ENCODE data around the gene ZNF836.

The ZNF836 gene

GRCh38 chr19:52114691-52115090, 56.7 kb downstream of the ZNF836 start:
- Histone ChIP-seq H3K27me3 (ENCODE audit: control insufficient read depth, low read length) (no peaks in the 10 kb centered on the region), H3K4me1 (ENCODE audit: control insufficient read depth, low read length) (no peaks in the 10 kb centered on the region), H3F3A (ENCODE audit: control insufficient read depth, insufficient read depth) (no peaks in the 10 kb centered on the region), H3K27ac (ENCODE audit: low read depth, low read length) (no peak overlapping the region), H3K9me2 (replicated peaks; ENCODE audit: control insufficient read depth, low read length) (no peaks in the 10 kb centered on the region), H3K79me2 (ENCODE audit: control insufficient read depth, low read length) (no peaks in the 10 kb centered on the region), H3K36me3 (ENCODE audit: control insufficient read depth, low read length) (peaks cover 53% of the 10 kb centered on the region), H3K4me2 (ENCODE audit: low read length) (no peak overlapping the region), H4K20me1 (ENCODE audit: control insufficient read depth, insufficient read depth, low read depth, low read length) (no peaks in the 10 kb centered on the region), H3K9me3 (ENCODE audit: control insufficient read depth, insufficient read depth, low read length) (peaks cover 79% of the 10 kb centered on the region), H3K4me3 (ENCODE audit: low read length) (no peak overlapping the region)
- no peak for TF ChIP-seq EZH2phosphoT487 (IDR thresholded peaks at IDR 0.05; ENCODE audit: borderline replicate concordance, low read length)
- TF ChIP-seq CTCF (IDR thresholded peaks at IDR 0.05; ENCODE audit: low read depth, low read length, poor library complexity, severe bottlenecking): no peak

- Histone ChIP-seq H3K9me3 (ENCODE audit: control insufficient read depth, insufficient read depth, low read length) (peaks cover 60% of the 10 kb centered on the region), H4K20me1 (ENCODE audit: control insufficient read depth, insufficient read depth, low read depth, low read length) (no peaks in the 10 kb centered on the region), H3K36me3 (ENCODE audit: control insufficient read depth, low read length) (peaks cover 32% of the 10 kb centered on the region), H3K9me2 (replicated peaks; ENCODE audit: control insufficient read depth, low read length) (no peaks in the 10 kb centered on the region), H3K27me3 (ENCODE audit: control insufficient read depth, low read length) (no peaks in the 10 kb centered on the region), H3K79me2 (ENCODE audit: control insufficient read depth, low read length) (no peaks in the 10 kb centered on the region), H3K27ac (ENCODE audit: low read depth, low read length) (no peak overlapping the region), H3K4me1 (ENCODE audit: control insufficient read depth, low read length) (no peaks in the 10 kb centered on the region), H3F3A (ENCODE audit: control insufficient read depth, insufficient read depth) (no peaks in the 10 kb centered on the region), H3K4me2 (ENCODE audit: low read length) (no peak overlapping the region), H3K4me3 (ENCODE audit: low read length) (no peak overlapping the region)
- TF ChIP-seq CTCF (IDR thresholded peaks at IDR 0.05; ENCODE audit: low read depth, low read length, poor library complexity, severe bottlenecking) (no peak), EZH2phosphoT487 (IDR thresholded peaks at IDR 0.05; ENCODE audit: borderline replicate concordance, low read length) (no peak)
Measured at GRCh38 chr19:52112624-52113023, 58.8 kb downstream of the ZNF836 start.

- Histone ChIP-seq H3K27me3 (ENCODE audit: control insufficient read depth, low read length) (no peaks in the 10 kb centered on the region), H3K9me2 (replicated peaks; ENCODE audit: control insufficient read depth, low read length) (no peaks in the 10 kb centered on the region), H3K79me2 (ENCODE audit: control insufficient read depth, low read length) (no peaks in the 10 kb centered on the region), H3K9me3 (ENCODE audit: control insufficient read depth, insufficient read depth, low read length) (peaks cover 44% of the 10 kb centered on the region), H4K20me1 (ENCODE audit: control insufficient read depth, insufficient read depth, low read depth, low read length) (no peaks in the 10 kb centered on the region), H3K27ac (ENCODE audit: low read depth, low read length) (no peak overlapping the region), H3K4me2 (ENCODE audit: low read length) (no peak overlapping the region), H3K36me3 (ENCODE audit: control insufficient read depth, low read length) (peaks cover 14% of the 10 kb centered on the region), H3K4me1 (ENCODE audit: control insufficient read depth, low read length) (no peaks in the 10 kb centered on the region), H3F3A (ENCODE audit: control insufficient read depth, insufficient read depth) (no peaks in the 10 kb centered on the region), H3K4me3 (ENCODE audit: low read length) (no peak overlapping the region)
- TF ChIP-seq CTCF (IDR thresholded peaks at IDR 0.05; ENCODE audit: low read depth, low read length, poor library complexity, severe bottlenecking) (no peak), EZH2phosphoT487 (IDR thresholded peaks at IDR 0.05; ENCODE audit: borderline replicate concordance, low read length) (no peak)
Measured at GRCh38 chr19:52110780-52111179, 60.6 kb downstream of the ZNF836 start.

All from DOHH2 (cell line).